ENCODE measurements around the gene NR3C2.

The NR3C2 gene

GRCh38 chr4:148445860-148446330 is 3.7 kb upstream of the NR3C2 start:
- peaks cover 6% of the 10 kb centered on the region; the same call in 1 of the 2 replicates for H3K27me3 ChIP-seq (ENCODE audit: control insufficient read depth, insufficient read depth, low read length)
- H3K4me1 ChIP-seq (ENCODE audit: control insufficient read depth, insufficient read depth, low read length): peaks cover 1% of the 10 kb centered on the region; the same call in 1 of the 2 replicates
- peak overlapping the region; percentile 74; the same call in 1 of the 2 replicates for H3K4me3 ChIP-seq (ENCODE audit: low read length)
- no peak for DNase-seq (ENCODE audit: low read depth, low spot score)
- WGBS (ENCODE audit: insufficient coverage, insufficient read length): no CpG with 5 or more reads among the region's 13 CpGs
- no peak overlapping the region for H3K27ac ChIP-seq (ENCODE audit: low read length)
- no peaks in the 10 kb centered on the region for H3K9me3 ChIP-seq (ENCODE audit: control insufficient read depth, insufficient read depth, low read length)
- H3K36me3 ChIP-seq (ENCODE audit: control insufficient read depth, insufficient read depth, low read length): no peaks in the 10 kb centered on the region

- H3K36me3 ChIP-seq (ENCODE audit: control insufficient read depth, insufficient read depth, low read length): no peaks in the 10 kb centered on the region
- DNase-seq (ENCODE audit: low read depth, low spot score): no peak
- H3K9me3 ChIP-seq (ENCODE audit: control insufficient read depth, insufficient read depth, low read length): no peaks in the 10 kb centered on the region
- no CpG with 5 or more reads among the region's 98 CpGs for WGBS (ENCODE audit: insufficient coverage, insufficient read length)
- H3K27me3 ChIP-seq (ENCODE audit: control insufficient read depth, insufficient read depth, low read length): peaks cover 6% of the 10 kb centered on the region; the same call in 1 of the 2 replicates
- no peak overlapping the region for H3K27ac ChIP-seq (ENCODE audit: low read length)
- H3K4me1 ChIP-seq (ENCODE audit: control insufficient read depth, insufficient read depth, low read length): peaks cover 1% of the 10 kb centered on the region; the same call in 1 of the 2 replicates
- peak overlapping the region; percentile 74; the same call in 1 of the 2 replicates for H3K4me3 ChIP-seq (ENCODE audit: low read length)
These were observed 3.1 kb upstream of the NR3C2 start for GRCh38 chr4:148445071-148445859.

- WGBS (ENCODE audit: insufficient coverage, insufficient read length): no CpG with 5 or more reads among the region's 89 CpGs
- peaks cover 1% of the 10 kb centered on the region; the same call in 1 of the 2 replicates for H3K4me1 ChIP-seq (ENCODE audit: control insufficient read depth, insufficient read depth, low read length)
- H3K9me3 ChIP-seq (ENCODE audit: control insufficient read depth, insufficient read depth, low read length): no peaks in the 10 kb centered on the region
- no peak overlapping the region for H3K27ac ChIP-seq (ENCODE audit: low read length)
- no peak for DNase-seq (ENCODE audit: low read depth, low spot score)
- no peaks in the 10 kb centered on the region for H3K36me3 ChIP-seq (ENCODE audit: control insufficient read depth, insufficient read depth, low read length)
- H3K27me3 ChIP-seq (ENCODE audit: control insufficient read depth, insufficient read depth, low read length): peaks cover 6% of the 10 kb centered on the region; the same call in 1 of the 2 replicates
- H3K4me3 ChIP-seq (ENCODE audit: low read length): peak overlapping the region; percentile 74; the same call in 1 of the 2 replicates
These were observed 2.3 kb upstream of the NR3C2 start for GRCh38 chr4:148444296-148445070.

- H3K36me3 ChIP-seq (ENCODE audit: control insufficient read depth, insufficient read depth, low read length): no peaks in the 10 kb centered on the region
- no peaks in the 10 kb centered on the region for H3K9me3 ChIP-seq (ENCODE audit: control insufficient read depth, insufficient read depth, low read length)
- DNase-seq (ENCODE audit: low read depth, low spot score): no peak
- WGBS (ENCODE audit: insufficient coverage, insufficient read length): no CpG with 5 or more reads among the region's 64 CpGs
- H3K4me1 ChIP-seq (ENCODE audit: control insufficient read depth, insufficient read depth, low read length): peaks cover 1% of the 10 kb centered on the region; the same call in 1 of the 2 replicates
- H3K4me3 ChIP-seq (ENCODE audit: low read length): peak overlapping the region; percentile 74; the same call in 1 of the 2 replicates
- peaks cover 6% of the 10 kb centered on the region; the same call in 1 of the 2 replicates for H3K27me3 ChIP-seq (ENCODE audit: control insufficient read depth, insufficient read depth, low read length)
- no peak overlapping the region for H3K27ac ChIP-seq (ENCODE audit: low read length)
These were observed 1.5 kb upstream of the NR3C2 start for GRCh38 chr4:148443512-148444295.

GRCh38 chr4:148442832-148443511 is 758 bp upstream of the NR3C2 start:
- peaks cover 6% of the 10 kb centered on the region; the same call in 1 of the 2 replicates for H3K27me3 ChIP-seq (ENCODE audit: control insufficient read depth, insufficient read depth, low read length)
- H3K27ac ChIP-seq (ENCODE audit: low read length): no peak overlapping the region
- no peak for DNase-seq (ENCODE audit: low read depth, low spot score)
- H3K4me1 ChIP-seq (ENCODE audit: control insufficient read depth, insufficient read depth, low read length): peaks cover 1% of the 10 kb centered on the region; the same call in 1 of the 2 replicates
- no peaks in the 10 kb centered on the region for H3K36me3 ChIP-seq (ENCODE audit: control insufficient read depth, insufficient read depth, low read length)
- peak overlapping the region; percentile 74 for H3K4me3 ChIP-seq (ENCODE audit: low read length)
- WGBS (ENCODE audit: insufficient coverage, insufficient read length): no CpG with 5 or more reads among the region's 27 CpGs
- H3K9me3 ChIP-seq (ENCODE audit: control insufficient read depth, insufficient read depth, low read length): no peaks in the 10 kb centered on the region

- H3K4me1 ChIP-seq (ENCODE audit: control insufficient read depth, insufficient read depth, low read length): no peaks in the 10 kb centered on the region
- no peak for DNase-seq (ENCODE audit: low read depth, low spot score)
- H3K9me3 ChIP-seq (ENCODE audit: control insufficient read depth, insufficient read depth, low read length): no peaks in the 10 kb centered on the region
- no peak overlapping the region for H3K27ac ChIP-seq (ENCODE audit: low read length)
- WGBS (ENCODE audit: insufficient coverage, insufficient read length): no CpG with 5 or more reads among the region's 12 CpGs
- H3K36me3 ChIP-seq (ENCODE audit: control insufficient read depth, insufficient read depth, low read length): no peaks in the 10 kb centered on the region
- peaks cover 6% of the 10 kb centered on the region; the same call in 1 of the 2 replicates for H3K27me3 ChIP-seq (ENCODE audit: control insufficient read depth, insufficient read depth, low read length)
- peak overlapping the region; percentile 78; the same call in 1 of the 2 replicates for H3K4me3 ChIP-seq (ENCODE audit: low read length)
These were observed 609 bp downstream of the NR3C2 start for GRCh38 chr4:148441624-148441985.

GRCh38 chr4:148438047-148438446 is 4.2 kb downstream of the NR3C2 start:
- no peaks in the 10 kb centered on the region for H3K36me3 ChIP-seq (ENCODE audit: control insufficient read depth, insufficient read depth, low read length)
- H3K9me3 ChIP-seq (ENCODE audit: control insufficient read depth, insufficient read depth, low read length): no peaks in the 10 kb centered on the region
- H3K27me3 ChIP-seq (ENCODE audit: control insufficient read depth, insufficient read depth, low read length): no peaks in the 10 kb centered on the region
- DNase-seq (ENCODE audit: low read depth, low spot score): no peak
- no peak overlapping the region for H3K27ac ChIP-seq (ENCODE audit: low read length)
- no CpG with 5 or more reads among the region's 2 CpGs for WGBS (ENCODE audit: insufficient coverage, insufficient read length)
- H3K4me3 ChIP-seq (ENCODE audit: low read length): no peak overlapping the region
- H3K4me1 ChIP-seq (ENCODE audit: control insufficient read depth, insufficient read depth, low read length): no peaks in the 10 kb centered on the region

- H3K36me3 ChIP-seq (ENCODE audit: control insufficient read depth, insufficient read depth, low read length): no peaks in the 10 kb centered on the region
- WGBS (ENCODE audit: insufficient coverage, insufficient read length): no CpG with 5 or more reads among the region's 2 CpGs
- no peak overlapping the region for H3K27ac ChIP-seq (ENCODE audit: low read length)
- no peaks in the 10 kb centered on the region for H3K4me1 ChIP-seq (ENCODE audit: control insufficient read depth, insufficient read depth, low read length)
- H3K4me3 ChIP-seq (ENCODE audit: low read length): no peak overlapping the region
- DNase-seq (ENCODE audit: low read depth, low spot score): no peak
- no peaks in the 10 kb centered on the region for H3K27me3 ChIP-seq (ENCODE audit: control insufficient read depth, insufficient read depth, low read length)
- no peaks in the 10 kb centered on the region for H3K9me3 ChIP-seq (ENCODE audit: control insufficient read depth, insufficient read depth, low read length)
These were observed 4.8 kb downstream of the NR3C2 start for GRCh38 chr4:148437439-148437838.

- Histone ChIP-seq H3K4me3 (ENCODE audit: low read length) (no peak overlapping the region), H3K27ac (ENCODE audit: low read length) (no peak overlapping the region), H3K4me1 (ENCODE audit: control insufficient read depth, insufficient read depth, low read length) (no peaks in the 10 kb centered on the region), H3K27me3 (ENCODE audit: control insufficient read depth, insufficient read depth, low read length) (no peaks in the 10 kb centered on the region), H3K9me3 (ENCODE audit: control insufficient read depth, insufficient read depth, low read length) (no peaks in the 10 kb centered on the region), H3K36me3 (ENCODE audit: control insufficient read depth, insufficient read depth, low read length) (no peaks in the 10 kb centered on the region)
- no CpG with 5 or more reads among the region's 7 CpGs for WGBS (ENCODE audit: insufficient coverage, insufficient read length)
- DNase-seq (ENCODE audit: low read depth, low spot score): no peak
These were observed 5.7 kb downstream of the NR3C2 start for GRCh38 chr4:148436512-148436911.
